Fibroblast of pulmonary artery (primary cell): ENCODE results near the gene ANKRD28.

Source experiments
- DNase-seq: peaks from one replicate; pipeline ENCODE4 v3.0.0-alpha.2; 2010; ENCODE audit warnings: low read depth
- H3K4me3 ChIP-seq: replicated peaks from 2 replicates; pipeline ENCODE4 v1.5.1; 2011; ENCODE audit warnings: low read depth, mild to moderate bottlenecking, control low read depth, low read length, moderate library complexity
- TF ChIP-seq, protein P1 (sequence below): IDR thresholded peaks from 2 replicates; pipeline ENCODE4 v1.5.1; 2011; ENCODE audit warnings: mild to moderate bottlenecking, control low read depth, low read length, inconsistent platforms; ENCODE audit errors: missing control alignments

ANKRD28 gene

GRCh38 chr3:15726881-15727280, 70.9 kb downstream of the ANKRD28 start:
- no peak overlapping the region for H3K4me3 ChIP-seq
- no peak for DNase-seq
- TF ChIP-seq, protein P1, sequence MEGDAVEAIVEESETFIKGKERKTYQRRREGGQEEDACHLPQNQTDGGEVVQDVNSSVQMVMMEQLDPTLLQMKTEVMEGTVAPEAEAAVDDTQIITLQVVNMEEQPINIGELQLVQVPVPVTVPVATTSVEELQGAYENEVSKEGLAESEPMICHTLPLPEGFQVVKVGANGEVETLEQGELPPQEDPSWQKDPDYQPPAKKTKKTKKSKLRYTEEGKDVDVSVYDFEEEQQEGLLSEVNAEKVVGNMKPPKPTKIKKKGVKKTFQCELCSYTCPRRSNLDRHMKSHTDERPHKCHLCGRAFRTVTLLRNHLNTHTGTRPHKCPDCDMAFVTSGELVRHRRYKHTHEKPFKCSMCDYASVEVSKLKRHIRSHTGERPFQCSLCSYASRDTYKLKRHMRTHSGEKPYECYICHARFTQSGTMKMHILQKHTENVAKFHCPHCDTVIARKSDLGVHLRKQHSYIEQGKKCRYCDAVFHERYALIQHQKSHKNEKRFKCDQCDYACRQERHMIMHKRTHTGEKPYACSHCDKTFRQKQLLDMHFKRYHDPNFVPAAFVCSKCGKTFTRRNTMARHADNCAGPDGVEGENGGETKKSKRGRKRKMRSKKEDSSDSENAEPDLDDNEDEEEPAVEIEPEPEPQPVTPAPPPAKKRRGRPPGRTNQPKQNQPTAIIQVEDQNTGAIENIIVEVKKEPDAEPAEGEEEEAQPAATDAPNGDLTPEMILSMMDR, result no peak

DNA sequence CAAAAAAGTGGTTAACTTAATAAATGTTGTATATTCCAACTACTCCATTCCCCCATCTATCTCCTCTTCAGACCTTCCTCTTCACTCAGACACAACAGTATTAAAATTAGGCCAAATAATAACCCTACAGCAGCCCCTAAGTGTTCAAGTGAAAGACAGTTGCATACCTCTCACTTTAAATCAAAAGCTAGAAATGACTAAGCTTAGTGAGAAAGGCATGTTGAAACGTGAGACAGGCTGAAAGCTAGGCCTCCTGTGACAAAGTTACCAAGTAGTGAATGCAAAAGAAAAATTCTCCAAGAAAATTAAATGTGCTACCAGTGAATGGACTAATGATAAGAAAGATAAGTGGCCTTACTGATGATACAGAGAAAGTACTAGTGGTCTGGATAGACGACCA, 71.7 kb downstream of the ANKRD28 start:
- DNase-seq, result no peak
- TF ChIP-seq, protein P1, result no peak
- no peak overlapping the region for H3K4me3 ChIP-seq

DNA sequence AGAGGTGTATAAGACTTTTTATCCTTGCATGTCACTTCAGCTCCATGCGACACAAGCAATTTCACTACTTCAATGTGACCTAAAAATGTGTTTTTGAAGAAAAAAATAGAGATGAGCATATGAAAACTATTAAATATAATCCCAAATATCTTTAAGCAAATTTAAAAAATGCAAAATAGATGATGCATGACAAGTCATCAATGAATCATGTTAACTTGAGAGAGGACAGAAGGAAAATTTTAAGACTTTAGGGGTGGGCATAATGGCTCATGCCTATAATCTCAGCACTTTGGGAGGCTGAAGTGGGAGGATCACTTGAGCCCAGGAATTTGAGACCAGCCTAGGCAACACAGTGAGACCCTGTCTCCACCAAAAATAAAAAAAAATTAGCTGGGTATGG, 73.3 kb downstream of the ANKRD28 start:
- TF ChIP-seq, protein P1, result no peak
- H3K4me3 ChIP-seq, result no peak overlapping the region
- DNase-seq, result no peak

- TF ChIP-seq, protein P1, result no peak
- no peak overlapping the region for H3K4me3 ChIP-seq
- DNase-seq, result no peak
Observed at GRCh38 chr3:15723624-15723884, 74.2 kb downstream of the ANKRD28 start.

DNA sequence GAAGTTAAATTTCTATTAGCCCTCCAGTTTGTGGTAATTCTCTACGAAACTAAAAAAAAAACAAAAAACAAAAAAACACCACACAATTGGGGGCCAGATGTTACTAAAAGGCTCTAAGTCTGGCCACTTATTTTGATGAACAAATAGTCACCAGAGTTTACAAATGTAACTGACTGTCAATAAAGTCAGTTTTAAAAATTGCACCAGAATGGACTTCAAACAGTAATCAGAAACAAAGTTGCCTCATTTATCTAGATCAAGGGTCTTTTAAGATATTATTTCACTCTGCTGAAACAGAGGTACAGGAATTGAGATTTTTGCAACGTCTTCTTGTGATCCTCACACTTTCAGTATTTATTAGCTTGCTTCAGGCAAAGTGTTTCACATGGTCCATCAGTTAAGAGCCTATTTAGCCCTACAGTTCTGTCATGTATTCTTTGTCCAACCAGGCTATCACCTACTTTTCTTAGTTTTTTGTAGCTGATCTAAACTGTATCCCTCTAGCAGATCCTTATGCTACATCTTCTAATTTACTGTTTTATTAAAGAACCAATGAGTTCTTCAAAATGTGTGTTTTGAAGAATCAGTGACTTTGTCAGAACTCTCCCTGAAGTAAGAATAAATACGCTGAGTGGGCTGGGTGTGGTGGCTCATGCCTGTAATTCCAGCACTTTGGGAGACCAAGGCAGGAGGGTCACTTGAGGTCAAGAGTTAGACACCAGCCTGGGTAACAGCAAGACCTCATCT, 74.7 kb downstream of the ANKRD28 start:
- TF ChIP-seq, protein P1, result no peak
- no peak overlapping the region for H3K4me3 ChIP-seq
- no peak for DNase-seq

DNA sequence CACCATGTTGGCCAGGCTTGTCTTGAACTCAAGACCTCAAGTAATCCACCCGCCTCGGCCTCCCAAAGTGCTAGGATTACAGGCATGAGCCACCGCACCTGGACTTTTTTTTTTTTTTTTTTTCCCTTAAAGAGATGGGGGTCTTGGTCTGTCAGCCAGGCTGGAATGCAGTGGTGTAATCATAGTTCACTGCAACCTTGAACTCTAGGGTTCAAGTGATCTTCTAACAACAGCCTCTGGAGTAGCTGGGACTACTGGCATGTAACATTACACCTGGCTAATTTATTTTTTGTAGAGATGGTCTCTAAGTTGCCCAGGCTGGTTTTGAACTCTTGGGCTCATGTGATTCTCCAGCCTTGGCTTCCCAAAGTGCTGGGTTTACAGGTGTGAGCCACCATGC, 81.6 kb downstream of the ANKRD28 start:
- no peak for DNase-seq
- TF ChIP-seq, protein P1, result no peak
- no peak overlapping the region for H3K4me3 ChIP-seq

DNA sequence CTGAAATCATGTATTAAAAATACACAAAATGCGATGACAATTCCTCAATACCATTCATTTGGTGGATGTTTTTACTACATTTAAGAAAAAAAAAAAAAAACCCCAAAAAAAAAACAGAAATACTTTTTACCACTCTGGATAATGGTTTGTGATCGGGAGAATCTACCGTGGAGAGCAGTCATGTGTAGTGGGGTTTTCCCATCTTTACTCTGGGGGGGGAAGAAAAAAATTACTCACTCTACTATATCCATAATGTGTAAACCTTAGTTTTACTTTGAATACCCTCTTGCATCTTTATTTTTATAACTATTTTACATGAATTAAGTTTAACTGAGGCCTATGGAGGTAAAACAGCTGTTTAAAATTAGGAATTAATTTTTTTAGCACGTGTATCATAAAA, 83.3 kb downstream of the ANKRD28 start:
- no peak overlapping the region for H3K4me3 ChIP-seq
- TF ChIP-seq, protein P1, result no peak
- DNase-seq, result no peak
